Keratinocyte (primary cell): ENCODE measurements around the gene GRIA1. TPM values are rescaled to one million over a fixed set of nuclear protein-coding genes. Genes with fewer than 3 reads are reported as not detected.

Experiments
- DNase-seq: peaks from one replicate; pipeline ENCODE4 v3.0.0-alpha.2; 2011; ENCODE audit warnings: low read depth, missing footprints, low spot score
- FAIRE-seq: peaks from 2 replicates; lab custom pipeline; 2011; peaks lifted over from hg19 to GRCh38; lab: Jason Lieb, UNC
- H2AFZ ChIP-seq: 2 replicates; pipeline ENCODE4 v1.6.0; 2012; ENCODE audit warnings: low read length, control low read depth, inconsistent platforms; ENCODE audit not compliant: control insufficient read depth
- H3K27ac ChIP-seq: 2 replicates; pipeline ENCODE4 v1.5.1; 2011; ENCODE audit warnings: low read length; ENCODE audit not compliant: control insufficient read depth, insufficient read depth
- H3K27me3 ChIP-seq: 3 replicates; pipeline ENCODE4 v1.6.0; 2011; ENCODE audit warnings: low read length; ENCODE audit not compliant: control insufficient read depth, insufficient read depth; ENCODE audit errors: extremely low read depth
- H3K36me3 ChIP-seq, 2 experiments: 2 replicates in 1 of 2; 3 replicates in 1 of 2; pipeline ENCODE4 v1.5.1; 2011; ENCODE audit warnings: low read length in 2 of 2, mild to moderate bottlenecking in 1 of 2; ENCODE audit not compliant: control insufficient read depth in 2 of 2, insufficient read depth in 2 of 2; ENCODE audit errors: extremely low read depth in 1 of 2
- H3K4me1 ChIP-seq: 3 replicates; pipeline ENCODE4 v1.5.1; 2011; ENCODE audit warnings: low read length; ENCODE audit not compliant: control insufficient read depth, insufficient read depth; ENCODE audit errors: extremely low read depth
- H3K4me2 ChIP-seq: 3 replicates; pipeline ENCODE4 v1.6.0; 2011; ENCODE audit warnings: low read depth, low read length; ENCODE audit not compliant: control insufficient read depth, insufficient read depth; ENCODE audit errors: extremely low read depth
- H3K4me3 ChIP-seq, 3 experiments: fragments of 200-600 bp in 1 of 3; sonication (generic) in 1 of 3; 2 replicates in 2 of 3; 3 replicates in 1 of 3; pipeline ENCODE4 v1.5.1; 2011 to 2016; ENCODE audit warnings: low read length in 3 of 3, mild to moderate bottlenecking in 3 of 3, control low read depth in 2 of 3, inconsistent platforms in 1 of 3, low read depth in 1 of 3, mixed read lengths in 1 of 3, mixed run types in 1 of 3, moderate library complexity in 1 of 3; ENCODE audit not compliant: control insufficient read depth in 2 of 3, insufficient read depth in 2 of 3; ENCODE audit errors: extremely low read depth in 1 of 3
- H3K79me2 ChIP-seq: 2 replicates; pipeline ENCODE4 v1.6.0; 2012; ENCODE audit warnings: low read length; ENCODE audit not compliant: control insufficient read depth, insufficient read depth
- H3K9ac ChIP-seq: 3 replicates; pipeline ENCODE4 v1.6.0; 2011; ENCODE audit warnings: low read length; ENCODE audit not compliant: control insufficient read depth, insufficient read depth; ENCODE audit errors: extremely low read depth
- H3K9me1 ChIP-seq: 3 replicates; pipeline ENCODE4 v1.6.0; 2011; ENCODE audit warnings: low read length; ENCODE audit not compliant: control insufficient read depth, insufficient read depth; ENCODE audit errors: extremely low read depth
- H3K9me3 ChIP-seq: 2 replicates; pipeline ENCODE4 v1.5.1; 2012; ENCODE audit warnings: low read depth, low read length; ENCODE audit not compliant: control insufficient read depth
- H4K20me1 ChIP-seq: 3 replicates; pipeline ENCODE4 v1.6.0; 2011; ENCODE audit warnings: low read length; ENCODE audit not compliant: control insufficient read depth, insufficient read depth; ENCODE audit errors: extremely low read depth
- CTCF ChIP-seq, 3 experiments: IDR thresholded peaks in 1 of 3; conservative IDR thresholded peaks in 1 of 3; optimal IDR thresholded peaks in 1 of 3; 2 replicates in 2 of 3; 3 replicates in 1 of 3; pipeline versions ENCODE3 to v1.5.1; 2011; ENCODE audit warnings: low read length in 3 of 3, mild to moderate bottlenecking in 3 of 3, moderate library complexity in 2 of 3, control low read depth in 1 of 3, inconsistent platforms in 1 of 3; ENCODE audit not compliant: insufficient read depth in 2 of 3; ENCODE audit errors: extremely low read depth in 1 of 3
- EZH2 ChIP-seq: IDR thresholded peaks from one replicate; pipeline ENCODE4 v1.6.1; 2012; ENCODE audit warnings: inconsistent platforms, mild to moderate bottlenecking, low read length, moderate library complexity
- dilution Hi-C: fragments of 300-500 bp; cut with MboI; formaldehyde crosslinking; loops from one replicate; pipeline ENCODE4 v1.7.0; 2020; ENCODE audit warnings: low sequenced_read_pairs; ENCODE audit not compliant: extremely low pct_ligation_motif_present
- polyA plus RNA-seq, 5 experiments: library from polyadenylated mRNA; depleted of rRNA in 3 of 5; stranded (reverse) in 3 of 5; stranded (forward) in 1 of 5; unstranded in 1 of 5; fragments of >200 nt; gene quantifications; 1 replicate in 1 of 5; 2 replicates in 3 of 5; 3 replicates in 1 of 5; pipeline versions ENCODE4 v1.2.1 to v1.2.3, GENCODE V29; 2011 to 2012; ENCODE audit warnings: missing spikeins in 2 of 5, low read depth in 1 of 5, low replicate concordance in 1 of 5

Gene GRIA1
- polyA plus RNA-seq, 1 donor (not counting 4 experiments of a cell fraction or from before 2014, with no cell fraction given): not detected

- TF ChIP-seq CTCF (optimal IDR thresholded peaks at IDR 0.05 in 1 of 3, IDR thresholded peaks at IDR 0.05 in 1 of 3, conservative IDR thresholded peaks at IDR 0.05 in 1 of 3; ENCODE audit: extremely low read depth in 1 of 3, insufficient read depth in 2 of 3, low read length in 3 of 3) (no peak), EZH2 (no peak)
Observed at GRCh38 chr5:153780876-153781705, 290.6 kb downstream of the GRIA1 start.

GRCh38 chr5:153782589-153783361 is 292.3 kb downstream of the GRIA1 start:
- Histone ChIP-seq H3K4me3 (no peak overlapping the region), H4K20me1 (no peaks in the 10 kb centered on the region), H3K9me1 (no peaks in the 10 kb centered on the region), H3K36me3 (no peaks in the 10 kb centered on the region), H3K27ac (no peak overlapping the region), H3K27me3 (no peaks in the 10 kb centered on the region), H3K4me2 (no peak overlapping the region), H2AFZ (no peak overlapping the region), H3K79me2 (no peaks in the 10 kb centered on the region), H3K9me3 (no peaks in the 10 kb centered on the region), H3K9ac (no peak overlapping the region), H3K4me1 (no peaks in the 10 kb centered on the region)
- TF ChIP-seq CTCF (optimal IDR thresholded peaks at IDR 0.05 in 1 of 3, IDR thresholded peaks at IDR 0.05 in 1 of 3, conservative IDR thresholded peaks at IDR 0.05 in 1 of 3; ENCODE audit: extremely low read depth in 1 of 3, insufficient read depth in 2 of 3, low read length in 3 of 3) (peak in 1 of 3 experiments; percentile 22), EZH2 (no peak)
- FAIRE-seq: no peak
- DNase-seq: no peak
- dilution Hi-C loops: no loop called here

More at GRCh38 chr5:153780876-153781705, 290.6 kb downstream of the GRIA1 start:
- dilution Hi-C loops: no loop called here
- Histone ChIP-seq H3K36me3 (no peaks in the 10 kb centered on the region), H3K4me3 (no peak overlapping the region), H3K9me3 (no peaks in the 10 kb centered on the region), H3K9me1 (no peaks in the 10 kb centered on the region), H4K20me1 (no peaks in the 10 kb centered on the region), H3K9ac (no peak overlapping the region), H3K79me2 (no peaks in the 10 kb centered on the region), H3K4me1 (no peaks in the 10 kb centered on the region), H2AFZ (no peak overlapping the region), H3K27ac (no peak overlapping the region), H3K4me2 (no peak overlapping the region), H3K27me3 (no peaks in the 10 kb centered on the region)
- DNase-seq (no peak), FAIRE-seq (no peak)
